Stomach (tissue), 9 donors: Measurements from ENCODE around the gene ZNF155. TPM values are rescaled to one million over a fixed set of nuclear protein-coding genes. Genes with fewer than 3 reads are reported as not detected.

ENCODE experiments used
- DNase-seq, 2 donors: peaks; one replicate each; pipeline versions ENCODE4 v3.0.0 to v3.0.0-alpha.2; 2013 to 2019
- H3K27ac ChIP-seq, 5 donors: fragments of 200-600 bp in 4 of 5; sonication (generic) in 4 of 5; one replicate each; pipeline ENCODE4 v1.5.1; 2013 to 2019; ENCODE audit warnings: mild to moderate bottlenecking in 1 of 5, moderate library complexity in 1 of 5
- H3K27me3 ChIP-seq, 3 donors: fragments of 200-600 bp; sonication (generic); one replicate each; pipeline ENCODE4 v1.5.1; 2017 to 2019; ENCODE audit warnings: mixed run types in 1 of 3
- H3K36me3 ChIP-seq, 4 donors: fragments of 200-600 bp; sonication (generic); 1 replicate in 3 of 4; 2 replicates in 1 of 4; pipeline ENCODE4 v1.5.1; 2016 to 2019
- H3K4me1 ChIP-seq, 4 donors: fragments of 200-600 bp; sonication (generic); one replicate each; pipeline ENCODE4 v1.5.1; 2016 to 2019
- H3K4me3 ChIP-seq, 4 donors: fragments of 200-600 bp; sonication (generic) in 3 of 4; one replicate each; pipeline ENCODE4 v1.5.1; 2016 to 2019; ENCODE audit warnings: mild to moderate bottlenecking in 1 of 4
- H3K9me3 ChIP-seq, 4 donors: fragments of 200-600 bp; sonication (generic); one replicate each; pipeline ENCODE4 v1.5.1; 2016 to 2019
- CTCF ChIP-seq, 7 experiments: fragments of 450-650 bp in 4 of 7; fragments of 200-600 bp in 3 of 7; sonication (generic) in 3 of 7; IDR thresholded peaks; one replicate each; pipeline ENCODE4 v1.5.1; 2016 to 2019; ENCODE audit warnings: antibody characterized with exemption in 7 of 7, control low read depth in 2 of 7, mild to moderate bottlenecking in 1 of 7
- EP300 ChIP-seq: sonication (generic); formaldehyde crosslinking; IDR thresholded peaks from one replicate; pipeline ENCODE4 v1.6.1; 2017; ENCODE audit warnings: antibody characterized with exemption
- POLR2A ChIP-seq, 4 donors: fragments of 450-650 bp; IDR thresholded peaks; one replicate each; pipeline ENCODE4 v1.6.1; 2016; ENCODE audit warnings: antibody characterized with exemption in 4 of 4, control low read depth in 2 of 4, mild to moderate bottlenecking in 1 of 4, moderate library complexity in 1 of 4
- POLR2AphosphoS5 ChIP-seq, 3 donors: sonication (generic); formaldehyde crosslinking; IDR thresholded peaks; one replicate each; pipeline ENCODE4 v1.6.1; 2016; ENCODE audit warnings: antibody characterized with exemption in 3 of 3
- WGBS, 5 donors: extraction: QIAGEN DNeasy Blood & Tissue Kit in 3 of 5; methylation state at CpG; one replicate each; pipeline versions ENCODE4 v1.1.5 to v1.1.7; 2013 to 2018; 5-methylcytosine and 5-hydroxymethylcytosine counted together
- intact Hi-C: fragments of 100-400 bp; cut with DNase I; formaldehyde crosslinking; loops from one replicate; pipeline ENCODE4 v1.15.1; 2023; ENCODE audit warnings: low total_unique reads
- polyA plus RNA-seq, 3 donors: library from polyadenylated mRNA; stranded (reverse); fragments of 200-250 nt; gene quantifications; one replicate each; pipeline ENCODE4 v1.2.3, GENCODE V29; 2013
- total RNA-seq, 5 donors: library from RNA; depleted of rRNA; stranded (reverse); fragments of >200 nt; gene quantifications; one replicate each; pipeline versions ENCODE4 v1.1.0 to v1.2.3, GENCODE V29; 2014 to 2016
- donor health status: healthy with polysubstance abuse.
- donor health status: Bipolar disorder and iron deficiency.
- donor health status: healthy.

Gene ZNF155
- total and polyA plus RNA-seq, 8 donors, result 3.7 to 9.4 (median 4.7) TPM; not detected in 1

DNA sequence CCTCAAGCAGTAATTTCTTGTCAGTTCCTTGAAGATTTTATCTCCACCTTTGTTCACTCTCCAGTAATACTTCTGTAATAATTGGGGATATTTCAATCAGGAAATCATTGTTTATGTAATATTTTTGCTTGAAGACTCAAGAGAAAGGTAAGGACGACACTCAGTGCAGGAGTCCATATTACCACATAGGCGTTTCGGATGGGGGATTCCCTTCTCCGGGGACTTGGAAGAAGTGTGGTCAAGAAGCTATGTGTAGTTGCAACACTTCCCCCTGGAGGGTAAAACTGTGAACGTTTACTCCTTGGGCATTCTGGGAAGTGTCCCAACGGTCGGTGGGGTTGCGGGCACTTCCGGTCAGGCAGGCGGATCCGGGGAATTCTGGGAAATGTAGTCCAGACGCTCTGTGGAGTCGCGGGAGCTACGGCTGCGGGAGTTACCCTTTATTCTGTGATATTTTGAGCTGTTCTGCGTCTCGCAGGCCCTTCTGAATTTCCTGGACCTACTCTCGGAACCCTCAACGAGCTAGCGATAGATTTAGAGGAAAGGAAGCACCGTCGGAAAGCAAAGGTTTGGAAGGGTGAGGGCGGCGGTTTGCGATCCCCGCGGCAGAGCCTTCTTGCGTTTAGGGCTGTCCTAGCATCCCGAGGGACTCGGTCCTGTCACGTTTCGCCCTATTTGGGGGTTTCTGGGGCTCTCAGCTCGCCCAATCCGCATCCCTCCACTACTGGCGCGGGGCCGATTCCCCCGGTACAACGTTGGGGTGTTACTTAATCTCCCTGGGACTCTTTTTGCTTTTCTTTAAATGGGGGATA is 32.9 kb upstream of the ZNF155 start, which contains the start of gene ZNF221:
Gene ZNF221, plus strand, starts transcription at position 395 of the 812 bp plus-strand sequence. CDS start 11,499 bp downstream, outside the sequence.
- peaks cover 0 to 9% (median 0%) of the 10 kb centered on the region in 3 donors for H3K27me3 ChIP-seq
- peak; percentile 90 to 98 for DNase-seq
- peaks cover 11 to 78% (median 49%) of the 10 kb centered on the region in 4 donors for H3K9me3 ChIP-seq
- H3K4me1 ChIP-seq, result peaks cover 0 to 7% (median 2%) of the 10 kb centered on the region in 4 donors
- H3K27ac ChIP-seq, result peak within 1 kb of the TSS; percentile 42 to 75 (median 51)
- TF ChIP-seq EP300, result no peak
- no peak for TF ChIP-seq POLR2A (IDR thresholded peaks at IDR 0.05)
- TF ChIP-seq POLR2AphosphoS5 (IDR thresholded peaks at IDR 0.05), result peak; percentile 80 to 96 (median 89)
- TF ChIP-seq CTCF (IDR thresholded peaks at IDR 0.05), result peak in 4 of 7 experiments; percentile 22 to 49 (median 34)
- peaks cover 0 to 20% (median 12%) of the 10 kb centered on the region in 4 donors for H3K36me3 ChIP-seq
- WGBS, 5 donors, result 0 to 2% (median 1%) methylated on average over 31 to 40 of the region's 40 CpGs
- intact Hi-C loops, result no loop called here
- H3K4me3 ChIP-seq, result peak within 1 kb of the TSS; percentile 57 to 79 (median 64)

GRCh38 chr19:43956827-43957226 is 27.2 kb upstream of the ZNF155 start:
- DNase-seq, result no peak
- WGBS, 5 donors, result 86 to 98% (median 93%) methylated on average over 3 of the region's 3 CpGs
- no peaks in the 10 kb centered on the region for H3K27me3 ChIP-seq
- no peak overlapping the region for H3K4me3 ChIP-seq
- no peak overlapping the region for H3K27ac ChIP-seq
- peaks cover 0 to 7% (median 0%) of the 10 kb centered on the region in 4 donors for H3K4me1 ChIP-seq
- intact Hi-C loops, result no loop called here
- no peak for TF ChIP-seq POLR2A (IDR thresholded peaks at IDR 0.05)
- peaks cover 29 to 98% (median 77%) of the 10 kb centered on the region in 4 donors for H3K9me3 ChIP-seq
- H3K36me3 ChIP-seq, result peaks cover 0 to 60% (median 26%) of the 10 kb centered on the region in 4 donors

DNA sequence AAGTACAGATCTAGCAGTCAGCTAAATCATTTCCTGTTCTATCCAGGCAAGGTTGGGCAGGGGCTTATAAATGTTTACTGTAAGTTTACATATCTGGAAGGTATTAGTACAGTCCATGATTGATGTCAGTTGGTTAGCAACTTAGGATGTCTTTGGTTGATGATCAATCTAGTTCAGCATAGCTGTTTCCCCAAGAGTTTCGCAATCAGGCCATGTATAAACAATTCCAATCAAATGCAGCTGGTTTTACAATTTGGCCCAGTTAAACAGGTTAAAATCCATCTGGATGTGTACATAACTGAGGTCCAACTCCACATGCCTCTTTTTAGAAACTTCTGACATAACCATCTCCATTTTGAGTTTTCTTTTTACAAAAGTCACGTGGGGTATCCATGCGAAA is 26.1 kb upstream of the ZNF155 start:
- H3K9me3 ChIP-seq, result peaks cover 29 to 99% (median 87%) of the 10 kb centered on the region in 4 donors
- peaks cover 1 to 70% (median 31%) of the 10 kb centered on the region in 4 donors for H3K36me3 ChIP-seq
- WGBS, 5 donors, result 89 to 94% (median 90%) methylated on average over 3 of the region's 3 CpGs
- intact Hi-C loops, result no loop called here
- no peak overlapping the region for H3K27ac ChIP-seq
- TF ChIP-seq POLR2A (IDR thresholded peaks at IDR 0.05) (no peak), EP300 (no peak), CTCF (IDR thresholded peaks at IDR 0.05) (no peak), POLR2AphosphoS5 (IDR thresholded peaks at IDR 0.05) (no peak)
- DNase-seq, result no peak
- H3K4me1 ChIP-seq, result no peaks in the 10 kb centered on the region
- no peak overlapping the region for H3K4me3 ChIP-seq
- no peaks in the 10 kb centered on the region for H3K27me3 ChIP-seq

DNA sequence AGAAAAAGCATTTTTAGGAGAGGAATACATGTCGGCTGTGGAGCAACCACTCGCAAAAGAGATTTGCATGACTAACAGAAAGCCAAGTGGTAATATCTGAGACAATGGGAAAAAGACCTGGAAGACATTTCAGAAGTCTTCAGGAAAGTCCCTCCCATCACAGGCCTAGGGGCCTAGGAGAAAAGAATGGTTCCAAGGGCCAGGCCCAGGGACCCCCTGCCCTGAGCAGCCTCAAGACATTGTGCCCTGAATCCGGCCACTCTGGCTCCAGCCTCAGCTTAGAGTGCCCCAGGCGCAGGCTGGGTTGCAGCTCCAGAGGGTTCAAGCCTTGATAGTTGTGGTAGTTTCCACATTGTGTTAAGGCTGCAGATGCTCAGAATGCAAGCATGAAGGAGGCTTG is 23.6 kb upstream of the ZNF155 start:
- Histone ChIP-seq H3K9me3 (peaks cover 30 to 100% (median 95%) of the 10 kb centered on the region in 4 donors), H3K4me3 (no peak overlapping the region), H3K4me1 (no peaks in the 10 kb centered on the region), H3K27me3 (no peaks in the 10 kb centered on the region), H3K36me3 (peaks cover 17 to 82% (median 47%) of the 10 kb centered on the region in 4 donors), H3K27ac (no peak overlapping the region)
- intact Hi-C loops, result no loop called here
- DNase-seq, result no peak
- TF ChIP-seq POLR2A (IDR thresholded peaks at IDR 0.05) (no peak), CTCF (IDR thresholded peaks at IDR 0.05) (no peak), EP300 (no peak), POLR2AphosphoS5 (IDR thresholded peaks at IDR 0.05) (no peak)
- WGBS, 5 donors, result 68 to 74% (median 74%) methylated on average over 4 of the region's 4 CpGs
